GM12878 (cell line): ENCODE measurements around the gene TECR.

Source experiments
- BCL11A ChIP-seq: IDR thresholded peaks from 2 replicates; pipeline ENCODE4 v1.6.1; 2011; ENCODE audit warnings: low read depth, low read length
- EZH2 ChIP-seq: IDR thresholded peaks from 2 replicates; pipeline ENCODE4 v1.6.1; 2012; ENCODE audit warnings: low read depth, mild to moderate bottlenecking, control low read depth, inconsistent platforms, low read length, borderline replicate concordance; ENCODE audit not compliant: control insufficient read depth
- GABPA ChIP-seq: IDR thresholded peaks from 2 replicates; pipeline ENCODE4 v1.6.1; 2014; ENCODE audit warnings: antibody characterized with exemption, low read depth, mild to moderate bottlenecking, inconsistent platforms
- GATAD2B ChIP-seq: fragments of 450-650 bp; conservative IDR thresholded peaks from 2 replicates; pipeline ENCODE4 v1.6.1; 2017; ENCODE audit warnings: low read depth, mild to moderate bottlenecking, moderate library complexity
- HDAC6 ChIP-seq: fragments of 200-600 bp; sonication (generic); IDR thresholded peaks from one replicate; pipeline ENCODE4 v1.8.0; 2017; ENCODE audit warnings: antibody characterized with exemption; ENCODE audit not compliant: unreplicated experiment
- KAT2A ChIP-seq: conservative IDR thresholded peaks from 2 replicates; pipeline ENCODE4 v1.6.1; 2011; ENCODE audit warnings: low read depth, low read length; ENCODE audit not compliant: control insufficient read depth
- TAF1 ChIP-seq: IDR thresholded peaks from 2 replicates; pipeline ENCODE4 v1.6.1; 2011; ENCODE audit warnings: mild to moderate bottlenecking, low read depth, low read length, borderline replicate concordance
- TF ChIP-seq, protein P1 (sequence below): IDR thresholded peaks from 2 replicates; pipeline ENCODE4 v1.6.1; 2012; ENCODE audit warnings: mild to moderate bottlenecking, low read depth, low read length
- TF ChIP-seq, protein P2 (sequence below), 3 experiments: IDR thresholded peaks in 2 of 3; conservative IDR thresholded peaks in 1 of 3; 2 replicates each; pipeline ENCODE4 v1.5.1; 2011; ENCODE audit warnings: low read depth in 3 of 3, low read length in 3 of 3, mild to moderate bottlenecking in 3 of 3, control low read depth in 2 of 3, moderate library complexity in 2 of 3, inconsistent platforms in 1 of 3, mixed read lengths in 1 of 3; ENCODE audit not compliant: control insufficient read depth in 2 of 3, insufficient read depth in 1 of 3; ENCODE audit errors: extremely low read depth in 1 of 3
- TF ChIP-seq, protein P3 (sequence below): fragments of 450-650 bp; IDR thresholded peaks from 2 replicates; pipeline ENCODE4 v1.6.1; 2016; ENCODE audit warnings: mild to moderate bottlenecking

DNA sequence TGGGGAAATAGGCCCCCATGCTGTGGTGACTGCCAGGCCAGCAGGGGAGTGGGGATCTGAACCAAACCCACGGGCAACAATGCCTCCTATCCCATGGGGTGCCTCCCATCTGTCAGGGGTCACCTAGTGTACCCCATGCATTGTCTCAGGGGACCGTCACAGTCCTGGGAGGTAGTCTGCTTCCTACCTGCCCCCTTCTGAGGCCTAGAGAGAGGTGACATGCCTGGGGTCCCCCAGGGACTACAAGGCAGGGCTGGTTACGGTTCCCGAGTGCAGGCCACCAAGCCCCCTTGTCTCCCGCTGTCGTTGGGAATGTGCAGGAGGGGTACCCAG, 31.3 kb downstream of the TECR start:
- TF ChIP-seq GATAD2B (no peak), HDAC6 (no peak), EZH2 (no peak), GABPA (no peak), KAT2A (no peak), TAF1 (no peak), BCL11A (no peak)
- TF ChIP-seq, protein P1, sequence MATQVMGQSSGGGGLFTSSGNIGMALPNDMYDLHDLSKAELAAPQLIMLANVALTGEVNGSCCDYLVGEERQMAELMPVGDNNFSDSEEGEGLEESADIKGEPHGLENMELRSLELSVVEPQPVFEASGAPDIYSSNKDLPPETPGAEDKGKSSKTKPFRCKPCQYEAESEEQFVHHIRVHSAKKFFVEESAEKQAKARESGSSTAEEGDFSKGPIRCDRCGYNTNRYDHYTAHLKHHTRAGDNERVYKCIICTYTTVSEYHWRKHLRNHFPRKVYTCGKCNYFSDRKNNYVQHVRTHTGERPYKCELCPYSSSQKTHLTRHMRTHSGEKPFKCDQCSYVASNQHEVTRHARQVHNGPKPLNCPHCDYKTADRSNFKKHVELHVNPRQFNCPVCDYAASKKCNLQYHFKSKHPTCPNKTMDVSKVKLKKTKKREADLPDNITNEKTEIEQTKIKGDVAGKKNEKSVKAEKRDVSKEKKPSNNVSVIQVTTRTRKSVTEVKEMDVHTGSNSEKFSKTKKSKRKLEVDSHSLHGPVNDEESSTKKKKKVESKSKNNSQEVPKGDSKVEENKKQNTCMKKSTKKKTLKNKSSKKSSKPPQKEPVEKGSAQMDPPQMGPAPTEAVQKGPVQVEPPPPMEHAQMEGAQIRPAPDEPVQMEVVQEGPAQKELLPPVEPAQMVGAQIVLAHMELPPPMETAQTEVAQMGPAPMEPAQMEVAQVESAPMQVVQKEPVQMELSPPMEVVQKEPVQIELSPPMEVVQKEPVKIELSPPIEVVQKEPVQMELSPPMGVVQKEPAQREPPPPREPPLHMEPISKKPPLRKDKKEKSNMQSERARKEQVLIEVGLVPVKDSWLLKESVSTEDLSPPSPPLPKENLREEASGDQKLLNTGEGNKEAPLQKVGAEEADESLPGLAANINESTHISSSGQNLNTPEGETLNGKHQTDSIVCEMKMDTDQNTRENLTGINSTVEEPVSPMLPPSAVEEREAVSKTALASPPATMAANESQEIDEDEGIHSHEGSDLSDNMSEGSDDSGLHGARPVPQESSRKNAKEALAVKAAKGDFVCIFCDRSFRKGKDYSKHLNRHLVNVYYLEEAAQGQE: no peak
- TF ChIP-seq, protein P2, sequence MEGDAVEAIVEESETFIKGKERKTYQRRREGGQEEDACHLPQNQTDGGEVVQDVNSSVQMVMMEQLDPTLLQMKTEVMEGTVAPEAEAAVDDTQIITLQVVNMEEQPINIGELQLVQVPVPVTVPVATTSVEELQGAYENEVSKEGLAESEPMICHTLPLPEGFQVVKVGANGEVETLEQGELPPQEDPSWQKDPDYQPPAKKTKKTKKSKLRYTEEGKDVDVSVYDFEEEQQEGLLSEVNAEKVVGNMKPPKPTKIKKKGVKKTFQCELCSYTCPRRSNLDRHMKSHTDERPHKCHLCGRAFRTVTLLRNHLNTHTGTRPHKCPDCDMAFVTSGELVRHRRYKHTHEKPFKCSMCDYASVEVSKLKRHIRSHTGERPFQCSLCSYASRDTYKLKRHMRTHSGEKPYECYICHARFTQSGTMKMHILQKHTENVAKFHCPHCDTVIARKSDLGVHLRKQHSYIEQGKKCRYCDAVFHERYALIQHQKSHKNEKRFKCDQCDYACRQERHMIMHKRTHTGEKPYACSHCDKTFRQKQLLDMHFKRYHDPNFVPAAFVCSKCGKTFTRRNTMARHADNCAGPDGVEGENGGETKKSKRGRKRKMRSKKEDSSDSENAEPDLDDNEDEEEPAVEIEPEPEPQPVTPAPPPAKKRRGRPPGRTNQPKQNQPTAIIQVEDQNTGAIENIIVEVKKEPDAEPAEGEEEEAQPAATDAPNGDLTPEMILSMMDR (IDR thresholded peaks at IDR 0.05 in 2 of 3, conservative IDR thresholded peaks at IDR 0.05 in 1 of 3; ENCODE audit: control insufficient read depth in 2 of 3, extremely low read depth in 1 of 3, insufficient read depth in 1 of 3, low read depth in 3 of 3, low read length in 3 of 3): no peak
- TF ChIP-seq, protein P3, sequence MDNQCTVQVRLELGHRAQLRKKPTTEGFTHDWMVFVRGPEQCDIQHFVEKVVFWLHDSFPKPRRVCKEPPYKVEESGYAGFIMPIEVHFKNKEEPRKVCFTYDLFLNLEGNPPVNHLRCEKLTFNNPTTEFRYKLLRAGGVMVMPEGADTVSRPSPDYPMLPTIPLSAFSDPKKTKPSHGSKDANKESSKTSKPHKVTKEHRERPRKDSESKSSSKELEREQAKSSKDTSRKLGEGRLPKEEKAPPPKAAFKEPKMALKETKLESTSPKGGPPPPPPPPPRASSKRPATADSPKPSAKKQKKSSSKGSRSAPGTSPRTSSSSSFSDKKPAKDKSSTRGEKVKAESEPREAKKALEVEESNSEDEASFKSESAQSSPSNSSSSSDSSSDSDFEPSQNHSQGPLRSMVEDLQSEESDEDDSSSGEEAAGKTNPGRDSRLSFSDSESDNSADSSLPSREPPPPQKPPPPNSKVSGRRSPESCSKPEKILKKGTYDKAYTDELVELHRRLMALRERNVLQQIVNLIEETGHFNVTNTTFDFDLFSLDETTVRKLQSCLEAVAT: no peak
